Transverse colon (tissue), 4 donors: ENCODE results near the gene BCL2L12.

Experiments
- CTCF ChIP-seq, 5 experiments: fragments of 200-600 bp in 3 of 5; fragments of 450-650 bp in 2 of 5; sonication (generic) in 3 of 5; IDR thresholded peaks; 1 replicate in 2 of 5; 2 replicates in 3 of 5; pipeline ENCODE4 v1.5.1; 2016 to 2017; ENCODE audit warnings: antibody characterized with exemption in 5 of 5, inconsistent platforms in 3 of 5, mild to moderate bottlenecking in 2 of 5, moderate library complexity in 1 of 5
- EP300 ChIP-seq: sonication (generic); formaldehyde crosslinking; IDR thresholded peaks from one replicate; pipeline ENCODE4 v1.6.1; 2017; ENCODE audit warnings: antibody characterized with exemption, low read depth
- POLR2A ChIP-seq: fragments of 450-650 bp; IDR thresholded peaks from one replicate; pipeline ENCODE4 v1.6.1; 2016; ENCODE audit warnings: antibody characterized with exemption, mild to moderate bottlenecking, moderate library complexity
- POLR2AphosphoS5 ChIP-seq, 3 donors: sonication (generic); formaldehyde crosslinking; IDR thresholded peaks; one replicate each; pipeline ENCODE4 v1.6.1; 2016; ENCODE audit warnings: antibody characterized with exemption in 3 of 3

DNA sequence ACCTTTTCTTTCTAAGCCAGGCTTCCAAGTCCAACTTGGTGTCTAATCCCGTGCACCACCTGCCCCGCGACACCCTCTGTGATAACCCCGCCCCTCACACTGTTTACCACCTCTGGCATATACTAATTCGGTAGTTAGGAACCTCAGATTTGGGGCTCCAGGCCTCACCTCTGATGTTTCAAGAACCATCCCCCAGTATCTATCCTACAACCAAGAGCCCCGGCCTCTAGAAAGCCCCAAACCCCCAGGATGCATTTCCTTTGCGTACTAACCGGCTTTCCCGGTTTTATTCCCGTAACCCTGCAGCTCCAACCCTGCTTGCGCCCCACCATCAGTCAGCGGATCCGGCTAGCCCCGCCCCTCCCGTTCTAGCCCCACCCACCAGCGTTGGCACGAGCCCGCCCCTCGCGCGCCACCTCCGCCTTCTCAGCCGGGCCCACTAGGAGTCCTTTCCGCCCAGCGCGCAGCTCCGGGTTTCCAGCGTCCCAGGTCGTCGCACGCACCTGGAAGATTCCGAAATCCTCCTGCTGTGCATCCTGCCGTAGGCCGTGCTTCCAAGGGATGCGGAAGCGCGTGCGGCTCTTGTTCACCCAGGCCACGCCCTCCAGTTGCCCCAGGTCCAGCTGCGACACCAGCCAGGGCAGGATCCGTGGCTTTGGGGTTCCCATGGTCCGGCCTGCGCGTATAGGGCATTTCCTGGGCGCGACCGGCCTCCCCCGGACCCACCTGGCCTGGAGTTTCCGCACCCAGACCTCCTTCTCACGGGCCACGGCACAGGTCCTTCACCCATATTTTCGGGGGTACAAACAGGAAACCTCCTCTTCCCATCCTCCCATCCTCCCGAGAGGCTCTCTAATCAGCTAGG, 1.3 kb upstream of the BCL2L12 start:
- TF ChIP-seq CTCF (IDR thresholded peaks at IDR 0.05): peak in 4 of 5 experiments; percentile 33 to 68 (median 48)
- TF ChIP-seq POLR2A: peak; percentile 73
- peak; percentile 89 to 92 (median 91) for TF ChIP-seq POLR2AphosphoS5 (IDR thresholded peaks at IDR 0.05)
- TF ChIP-seq EP300: no peak
